HEK293 (cell line): ENCODE data around the gene BICRAL.

ENCODE experiments used
- CTCF ChIA-PET: fragments of 350-600 bp; formaldehyde crosslinking; extraction: SDS; loops from one replicate; lab custom pipeline; 2021; ENCODE audit warnings: antibody characterized with exemption; lab: Yijun Ruan, JAX
- POLR2A ChIA-PET: fragments of 300-600 bp; formaldehyde crosslinking; extraction: SDS; loops from one replicate; lab custom pipeline; 2020; ENCODE audit warnings: antibody characterized with exemption, inconsistent platforms; lab: Yijun Ruan, JAX
- H3K27ac ChIP-seq: fragments of 200-500 bp; sonication (Bioruptor generic); 2 replicates; pipeline ENCODE4 v1.5.1; 2014; ENCODE audit warnings: low read depth, low read length, control low read depth, inconsistent platforms; ENCODE audit errors: extremely low read depth
- H3K36me3 ChIP-seq, 2 experiments: fragments of 200-500 bp in 1 of 2; sonication (Bioruptor generic) in 1 of 2; 1 replicate in 1 of 2; 2 replicates in 1 of 2; pipeline ENCODE4 v1.5.1; 2014 to 2017; ENCODE audit warnings: inconsistent platforms in 2 of 2, low read length in 2 of 2; ENCODE audit not compliant: control insufficient read depth in 2 of 2, insufficient read depth in 1 of 2
- H3K4me1 ChIP-seq: fragments of 200-500 bp; sonication (Bioruptor generic); 2 replicates; pipeline ENCODE4 v1.5.1; 2014; ENCODE audit warnings: mild to moderate bottlenecking, low read length, inconsistent platforms; ENCODE audit not compliant: control insufficient read depth, insufficient read depth
- H3K4me3 ChIP-seq: 2 replicates; pipeline ENCODE4 v1.5.1; 2011; ENCODE audit warnings: low read depth, mild to moderate bottlenecking, control low read depth, low read length, moderate library complexity
- H3K9me3 ChIP-seq: fragments of 200-500 bp; sonication (Bioruptor generic); 2 replicates; pipeline ENCODE4 v1.5.1; 2014; ENCODE audit warnings: low read depth, low read length, inconsistent platforms; ENCODE audit not compliant: control insufficient read depth, insufficient read depth
- GFI1B ChIP-seq: fragments of 450-650 bp; formaldehyde crosslinking; IDR thresholded peaks from 2 replicates; pipeline ENCODE4 v1.5.1; 2016; ENCODE audit warnings: missing biosample characterization, missing genetic modification characterization
- SCRT1 ChIP-seq: fragments of 450-650 bp; formaldehyde crosslinking; IDR thresholded peaks from 2 replicates; pipeline ENCODE4 v1.5.1; 2016; ENCODE audit warnings: missing biosample characterization, missing genetic modification characterization, borderline replicate concordance
- WT1 ChIP-seq: fragments of 450-650 bp; formaldehyde crosslinking; IDR thresholded peaks from 2 replicates; pipeline ENCODE4 v1.5.1; 2016; ENCODE audit warnings: missing biosample characterization, missing genetic modification characterization
- ZNF146 ChIP-seq: fragments of 450-650 bp; formaldehyde crosslinking; IDR thresholded peaks from 2 replicates; pipeline ENCODE4 v1.5.1; 2016; ENCODE audit warnings: missing biosample characterization, missing genetic modification characterization
- ZNF354C ChIP-seq: fragments of 450-650 bp; formaldehyde crosslinking; IDR thresholded peaks from 2 replicates; pipeline ENCODE4 v1.5.1; 2016; ENCODE audit warnings: missing biosample characterization, missing genetic modification characterization, low read depth, borderline replicate concordance
- ZNF501 ChIP-seq: fragments of 450-650 bp; formaldehyde crosslinking; IDR thresholded peaks from 2 replicates; pipeline ENCODE4 v1.5.1; 2016; ENCODE audit warnings: missing biosample characterization, missing genetic modification characterization
- ZNF513 ChIP-seq: fragments of 450-650 bp; IDR thresholded peaks from 2 replicates; pipeline ENCODE4 v1.5.1; 2018; ENCODE audit warnings: missing biosample characterization, missing genetic modification characterization
- ZNF645 ChIP-seq: fragments of 450-650 bp; formaldehyde crosslinking; IDR thresholded peaks from 2 replicates; pipeline ENCODE4; 2016; ENCODE audit warnings: missing biosample characterization, missing genetic modification characterization
- ZNF658 ChIP-seq: fragments of 450-650 bp; formaldehyde crosslinking; IDR thresholded peaks from 2 replicates; pipeline ENCODE4; 2016; ENCODE audit warnings: missing biosample characterization, missing genetic modification characterization
- ZNF692 ChIP-seq: fragments of 450-650 bp; formaldehyde crosslinking; IDR thresholded peaks from 2 replicates; pipeline ENCODE4 v1.5.1; 2016; ENCODE audit warnings: missing biosample characterization, missing genetic modification characterization
- ZNF792 ChIP-seq: fragments of 450-650 bp; formaldehyde crosslinking; IDR thresholded peaks from 2 replicates; pipeline ENCODE4 v1.5.1; 2016; ENCODE audit warnings: missing biosample characterization, missing genetic modification characterization

The BICRAL gene

GRCh38 chr6:42769836-42770235 is 12.0 kb upstream of the BICRAL start:
- no peaks in the 10 kb centered on the region for H3K4me1 ChIP-seq

GRCh38 chr6:42771741-42772100 is 10.1 kb upstream of the BICRAL start:
- no peaks in the 10 kb centered on the region for H3K4me1 ChIP-seq
- H3K4me3 ChIP-seq, result no peak overlapping the region
- H3K36me3 ChIP-seq, result no peaks in the 10 kb centered on the region; a peak in 1 of 3 replicates
- POLR2A ChIA-PET, result interaction anchor here (1.0 to 3.4 kb wide), 3 partner anchors 10 to 26 kb away, joined by 3 to 17 read pairs (median 3); partner anchors contain the start of genes BICRAL and TBCC
- TF ChIP-seq ZNF513 (peak; percentile 67), ZNF792 (tag by site-specific recombination) (no peak), WT1 (0 out of 2 replicates have a peak, but pooled peaks have one; percentile 35), ZNF354C (tag by site-specific recombination) (no peak), ZNF692 (tag by site-specific recombination) (no peak), ZNF658 (no peak), ZNF146 (no peak)
- no peak overlapping the region for H3K27ac ChIP-seq
- CTCF ChIA-PET, result no interaction called here
- H3K9me3 ChIP-seq, result no peaks in the 10 kb centered on the region

More at GRCh38 chr6:42769836-42770235, 12.0 kb upstream of the BICRAL start:
- CTCF ChIA-PET, result interaction anchor here (0.6 to 1.0 kb wide), 3 partner anchors 555 to 890 kb away, joined by 3 to 4 read pairs (median 3); no protein-coding TSS in a partner anchor
- Histone ChIP-seq H3K4me3 (no peak overlapping the region), H3K27ac (no peak overlapping the region), H3K9me3 (no peaks in the 10 kb centered on the region), H3K36me3 (no peaks in the 10 kb centered on the region; a peak in 1 of 3 replicates)
- no peak for TF ChIP-seq ZNF513
- TF ChIP-seq ZNF645 (tag by site-specific recombination), result no peak
- no peak for TF ChIP-seq ZNF501 (tag by site-specific recombination)
- POLR2A ChIA-PET, result interaction anchor here (2.2 kb wide), 1 partner anchor 23 kb away, joined by 13 read pairs; the partner anchor contains the start of gene TBCC

- Histone ChIP-seq H3K36me3 (no peaks in the 10 kb centered on the region), H3K9me3 (no peaks in the 10 kb centered on the region), H3K4me3 (no peak overlapping the region), H3K27ac (no peak overlapping the region), H3K4me1 (no peaks in the 10 kb centered on the region)
- POLR2A ChIA-PET, result interaction anchor here (1.2 to 3.4 kb wide), 3 partner anchors 8 to 27 kb away, joined by 3 to 17 read pairs (median 3); partner anchors contain the start of gene BICRAL
- CTCF ChIA-PET, result interaction anchor here (0.6 kb wide), 1 partner anchor 123 kb away, joined by 4 read pairs; no protein-coding TSS in a partner anchor
- no peak for TF ChIP-seq GFI1B (tag by site-specific recombination)
- TF ChIP-seq SCRT1 (tag by site-specific recombination), result no peak
Measured at GRCh38 chr6:42774201-42774600, 7.7 kb upstream of the BICRAL start.
